HEK293T (cell line): Measurements from ENCODE around the gene TSSK3.

Experiments used
- CTCF ChIA-PET: fragments of 350-600 bp; formaldehyde crosslinking; extraction: SDS; loops from one replicate; lab custom pipeline; 2021; ENCODE audit warnings: antibody characterized with exemption, inconsistent platforms; lab: Yijun Ruan, JAX
- POLR2A ChIA-PET: fragments of 350-600 bp; formaldehyde crosslinking; extraction: SDS; loops from one replicate; lab custom pipeline; 2020; ENCODE audit warnings: antibody characterized with exemption, inconsistent platforms; lab: Yijun Ruan, JAX
- DNase-seq: peaks from one replicate; pipeline ENCODE4 v3.0.0; 2012; ENCODE audit warnings: mixed read lengths; ENCODE audit errors: extremely low spot score
- ARNT ChIP-seq: fragments of 450-650 bp; IDR thresholded peaks from 2 replicates; pipeline ENCODE4 v1.6.1; 2017; ENCODE audit warnings: mild to moderate bottlenecking
- BHLHE40 ChIP-seq: fragments of 450-650 bp; IDR thresholded peaks from 2 replicates; pipeline ENCODE4 v1.6.1; 2016; ENCODE audit warnings: mild to moderate bottlenecking, moderate library complexity, borderline replicate concordance
- CTBP1 ChIP-seq: fragments of 450-650 bp; IDR thresholded peaks from 2 replicates; pipeline ENCODE4 v1.6.1; 2016; ENCODE audit warnings: borderline replicate concordance
- ELF4 ChIP-seq: fragments of 450-650 bp; IDR thresholded peaks from 2 replicates; pipeline ENCODE4 v1.6.1; 2017; ENCODE audit warnings: antibody characterized with exemption
- FOXA1 ChIP-seq: fragments of 450-650 bp; IDR thresholded peaks from 2 replicates; pipeline ENCODE4 v1.6.1; 2016; ENCODE audit warnings: mild to moderate bottlenecking
- FOXK2 ChIP-seq: fragments of 450-650 bp; IDR thresholded peaks from 2 replicates; pipeline ENCODE4 v1.6.1; 2016; ENCODE audit warnings: mild to moderate bottlenecking
- FOXM1 ChIP-seq: fragments of 450-650 bp; IDR thresholded peaks from 2 replicates; pipeline ENCODE4 v1.6.1; 2017; ENCODE audit warnings: mild to moderate bottlenecking, borderline replicate concordance
- HDGF ChIP-seq: fragments of 450-650 bp; IDR thresholded peaks from 2 replicates; pipeline ENCODE4 v1.6.1; 2017; ENCODE audit warnings: antibody characterized with exemption, borderline replicate concordance
- L3MBTL2 ChIP-seq: fragments of 450-650 bp; conservative IDR thresholded peaks from 2 replicates; pipeline ENCODE4 v1.6.1; 2016; ENCODE audit warnings: mild to moderate bottlenecking
- LEF1 ChIP-seq: fragments of 450-650 bp; IDR thresholded peaks from 2 replicates; pipeline ENCODE4 v1.6.1; 2017; ENCODE audit warnings: mild to moderate bottlenecking, borderline replicate concordance
- NFRKB ChIP-seq: fragments of 450-650 bp; IDR thresholded peaks from 2 replicates; pipeline ENCODE4 v1.6.1; 2016; ENCODE audit warnings: mild to moderate bottlenecking, moderate library complexity
- SP1 ChIP-seq: fragments of 450-650 bp; IDR thresholded peaks from 2 replicates; pipeline ENCODE4 v1.6.1; 2017
- SUZ12 ChIP-seq: fragments of 450-650 bp; IDR thresholded peaks from 2 replicates; pipeline ENCODE4 v1.6.1; 2016; ENCODE audit warnings: mild to moderate bottlenecking
- TARDBP ChIP-seq: fragments of 450-650 bp; IDR thresholded peaks from 2 replicates; pipeline ENCODE4 v1.6.1; 2016
- ZNF384 ChIP-seq: fragments of 450-650 bp; IDR thresholded peaks from 2 replicates; pipeline ENCODE4 v1.6.1; 2016
- TF ChIP-seq, protein P1 (sequence below): fragments of 450-650 bp; IDR thresholded peaks from 2 replicates; pipeline ENCODE4 v1.6.1; 2016

Gene TSSK3

DNA sequence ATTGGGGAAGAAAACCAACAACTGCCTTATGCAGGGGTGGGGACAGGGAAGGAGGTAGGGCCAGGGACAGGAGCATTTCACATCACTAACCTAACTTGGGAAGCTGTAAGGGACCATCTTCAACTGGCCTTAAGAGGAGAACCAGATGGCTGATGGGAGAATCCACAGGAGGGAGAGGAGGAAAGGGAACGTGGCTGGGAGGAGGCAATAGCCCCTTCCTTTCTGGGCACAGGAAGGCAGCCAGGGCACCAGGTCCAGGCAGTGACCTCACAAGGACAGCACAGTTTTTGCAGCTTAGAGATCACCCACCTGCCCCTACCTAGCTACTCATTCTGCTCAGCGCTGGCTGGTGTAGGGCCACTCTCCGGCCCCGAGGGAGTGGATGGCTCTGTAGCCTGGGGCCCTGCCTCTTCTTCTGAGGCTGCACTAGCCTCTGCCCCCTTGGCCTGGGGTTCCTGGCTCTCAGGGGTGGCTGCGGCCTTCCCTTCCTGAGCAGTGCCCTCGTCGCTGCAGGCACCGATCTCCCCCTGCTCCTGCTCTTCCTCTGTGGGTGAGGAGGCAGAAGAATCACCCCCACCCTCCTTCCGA lies 28.0 kb upstream of the TSSK3 start:
- no peak for DNase-seq
- CTCF ChIA-PET, result no interaction called here
- POLR2A ChIA-PET, result interaction anchor here (1.0 kb wide), 1 partner anchor 17 kb away, joined by 4 read pairs; no protein-coding TSS in a partner anchor
- no peak for TF ChIP-seq ELF4
- TF ChIP-seq NFRKB, result no peak
- no peak for TF ChIP-seq ARNT
- no peak for TF ChIP-seq BHLHE40
- no peak for TF ChIP-seq FOXK2
- TF ChIP-seq HDGF, result no peak
- no peak for TF ChIP-seq FOXA1
- no peak for TF ChIP-seq CTBP1
- no peak for TF ChIP-seq SP1
- no peak for TF ChIP-seq TARDBP
- no peak for TF ChIP-seq LEF1

DNA sequence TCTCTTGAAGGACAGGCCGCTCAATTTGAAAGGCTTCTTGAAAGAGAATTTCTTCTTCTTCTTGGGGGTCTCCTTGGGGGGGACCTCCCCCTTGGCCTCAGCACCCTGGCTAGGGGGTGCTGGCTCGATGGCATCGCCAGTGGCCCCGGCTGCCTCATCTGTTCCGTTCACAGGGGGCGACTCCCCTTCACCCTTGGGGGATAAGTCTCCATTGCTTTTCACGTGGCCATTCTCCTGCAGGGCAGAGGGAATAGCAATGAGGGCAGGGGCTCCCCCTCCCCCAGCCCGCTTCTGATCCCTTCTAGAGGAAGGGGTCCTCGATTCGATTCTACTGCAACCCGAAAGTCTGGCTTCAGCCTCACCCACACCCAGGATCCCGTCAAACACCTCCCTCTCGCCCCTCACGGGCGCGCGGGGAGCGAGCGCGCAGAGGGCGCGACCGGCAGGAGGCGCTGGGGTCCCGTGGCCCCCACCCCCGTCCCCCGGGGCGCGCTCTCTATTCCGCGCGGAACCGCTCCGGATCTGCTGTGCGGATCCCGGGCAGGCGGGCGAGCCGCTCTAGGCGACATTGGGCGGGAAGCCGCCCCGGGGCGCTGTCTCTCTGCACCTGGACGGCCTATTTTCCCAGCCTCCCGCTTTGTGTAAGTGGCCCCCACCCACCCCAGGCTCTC lies 27.3 kb upstream of the TSSK3 start:
- no peak for TF ChIP-seq CTBP1
- TF ChIP-seq FOXM1, result peak; percentile 61; the same call in 1 of the 2 replicates
- 0 out of 2 replicates have a peak, but pooled peaks have one; percentile 36 for TF ChIP-seq LEF1
- ChIA-PET CTCF (interaction anchor here (0.6 kb wide), 1 partner anchor 89 kb away, joined by 3 read pairs; no protein-coding TSS in a partner anchor), POLR2A (interaction anchor here (1.0 to 2.2 kb wide), 6 partner anchors 10 to 60 kb away, joined by 4 to 33 read pairs (median 10); partner anchors contain the start of genes BSDC1 and HDAC1)
- peak; percentile 80 for DNase-seq

DNA sequence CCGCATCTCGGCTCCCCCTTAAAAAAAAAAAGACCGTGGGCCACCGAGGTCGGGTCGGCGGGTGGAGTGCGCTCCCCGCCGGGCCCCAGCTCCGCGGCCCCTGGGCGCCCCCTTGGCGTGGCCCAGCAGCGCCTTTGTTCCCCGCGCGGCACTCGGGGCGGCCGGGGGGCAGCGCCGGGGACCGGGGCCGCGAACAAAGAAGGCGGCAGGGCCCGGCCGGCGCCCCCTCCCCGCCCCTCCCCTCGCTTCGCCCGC lies 26.9 kb upstream of the TSSK3 start:
- DNase-seq, result no peak
- POLR2A ChIA-PET, result interaction anchor here (1.1 to 2.2 kb wide), 8 partner anchors 10 to 87 kb away, joined by 3 to 33 read pairs (median 8); partner anchors contain the start of genes BSDC1 and HDAC1
- TF ChIP-seq ARNT, result no peak
- TF ChIP-seq FOXM1, result no peak
- no peak for TF ChIP-seq CTBP1
- TF ChIP-seq, protein P1, sequence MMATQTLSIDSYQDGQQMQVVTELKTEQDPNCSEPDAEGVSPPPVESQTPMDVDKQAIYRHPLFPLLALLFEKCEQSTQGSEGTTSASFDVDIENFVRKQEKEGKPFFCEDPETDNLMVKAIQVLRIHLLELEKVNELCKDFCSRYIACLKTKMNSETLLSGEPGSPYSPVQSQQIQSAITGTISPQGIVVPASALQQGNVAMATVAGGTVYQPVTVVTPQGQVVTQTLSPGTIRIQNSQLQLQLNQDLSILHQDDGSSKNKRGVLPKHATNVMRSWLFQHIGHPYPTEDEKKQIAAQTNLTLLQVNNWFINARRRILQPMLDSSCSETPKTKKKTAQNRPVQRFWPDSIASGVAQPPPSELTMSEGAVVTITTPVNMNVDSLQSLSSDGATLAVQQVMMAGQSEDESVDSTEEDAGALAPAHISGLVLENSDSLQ, result no peak
- no peak for TF ChIP-seq LEF1
- TF ChIP-seq HDGF, result no peak
- no peak for TF ChIP-seq L3MBTL2
- no peak for TF ChIP-seq FOXK2
- TF ChIP-seq TARDBP, result no peak
- no peak for TF ChIP-seq ELF4
- no peak for TF ChIP-seq FOXA1
- no peak for TF ChIP-seq SP1
- TF ChIP-seq BHLHE40, result no peak
- no peak for TF ChIP-seq SUZ12
- TF ChIP-seq NFRKB, result no peak
- no peak for TF ChIP-seq ZNF384
- CTCF ChIA-PET, result interaction anchor here (0.6 to 0.9 kb wide), 2 partner anchors 17 to 89 kb away, joined by 3 read pairs; no protein-coding TSS in a partner anchor

DNA sequence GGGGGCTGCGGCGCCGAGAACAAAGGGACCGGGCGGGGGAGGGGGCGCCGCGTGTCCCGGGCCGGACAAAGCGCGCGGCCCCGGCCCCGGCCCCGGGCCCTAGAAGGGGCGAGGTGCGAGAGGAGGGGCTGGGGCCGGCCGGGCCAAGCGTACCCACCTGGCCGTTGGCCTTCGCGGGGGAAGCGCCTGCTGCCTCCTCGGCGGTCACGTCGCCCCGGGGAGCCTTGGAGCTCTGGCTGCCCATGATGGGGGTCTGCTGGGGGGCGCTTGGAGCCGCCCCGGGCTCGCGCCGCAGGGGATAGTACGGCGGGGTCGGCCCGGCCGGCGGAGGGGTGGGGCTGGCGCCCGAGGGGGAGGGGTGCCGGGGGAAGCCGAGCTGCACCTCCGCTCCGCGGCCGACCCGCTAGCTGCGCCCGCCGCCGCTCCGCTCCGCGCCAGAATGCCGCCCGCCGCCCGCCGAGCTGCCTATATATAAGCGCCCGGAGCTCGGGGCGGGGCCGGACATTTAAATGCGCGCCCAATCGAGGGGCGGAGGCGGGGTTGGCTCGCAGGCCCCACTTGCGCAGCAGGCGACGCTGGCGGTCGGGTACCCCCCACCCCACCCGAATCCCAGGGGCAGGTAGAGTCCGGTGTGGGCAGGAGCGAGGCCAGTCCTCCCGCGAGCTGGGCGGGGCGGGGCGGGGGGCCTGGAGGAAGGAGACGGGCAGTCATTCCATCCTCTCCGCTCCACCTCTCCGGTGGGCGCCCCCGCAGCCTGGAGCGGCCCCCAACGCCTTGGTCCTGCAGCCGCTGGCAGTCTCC lies 26.3 kb upstream of the TSSK3 start, which contains the start of gene MARCKSL1:
TSS of gene MARCKSL1 (minus strand) at position 444 of the 801 bp plus-strand sequence. CDS start at position 244, 200 bp downstream.
- DNase-seq, result peak; percentile 93
- ChIA-PET CTCF (interaction anchor here (0.6 to 0.9 kb wide), 2 partner anchors 17 to 90 kb away, joined by 3 read pairs; no protein-coding TSS in a partner anchor), POLR2A (interaction anchor here (0.6 to 2.2 kb wide), 11 partner anchors 9 to 88 kb away, joined by 3 to 33 read pairs (median 6); partner anchors contain the start of genes BSDC1 and HDAC1)

DNA sequence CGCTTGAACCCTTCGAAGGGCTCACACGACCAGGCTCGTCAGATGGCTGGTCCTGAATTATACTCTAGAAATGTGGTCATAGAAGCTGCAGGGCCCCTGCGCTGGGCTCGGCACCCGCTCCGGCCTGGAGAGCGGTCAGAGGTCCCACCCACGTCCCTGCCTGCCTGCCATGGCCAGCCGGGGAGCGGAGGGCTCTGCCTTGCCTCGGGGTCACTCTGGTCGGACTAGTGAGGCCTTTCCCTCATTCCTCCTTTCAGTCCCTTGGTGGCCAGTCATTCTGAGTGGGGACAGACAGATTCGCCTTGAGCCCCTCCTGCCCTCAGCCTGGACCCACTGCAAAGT lies 25.8 kb upstream of the TSSK3 start:
- CTCF ChIA-PET, result interaction anchor here (0.9 kb wide), 1 partner anchor 16 kb away, joined by 3 read pairs; no protein-coding TSS in a partner anchor
- POLR2A ChIA-PET, result interaction anchor here (0.6 to 2.2 kb wide), 11 partner anchors 8 to 88 kb away, joined by 3 to 33 read pairs (median 6); partner anchors contain the start of genes BSDC1 and HDAC1
- no peak for DNase-seq
- TF ChIP-seq CTBP1 (no peak), FOXK2 (no peak), BHLHE40 (no peak), SP1 (no peak), FOXM1 (no peak), TARDBP (no peak), LEF1 (no peak), ZNF384 (no peak), SUZ12 (no peak), ELF4 (no peak), NFRKB (no peak)
- TF ChIP-seq, protein P1, result no peak

More for the DNA sequence above, 26.3 kb upstream of the TSSK3 start, which contains the start of gene MARCKSL1:
- no peak for TF ChIP-seq CTBP1
- TF ChIP-seq TARDBP, result no peak
- no peak for TF ChIP-seq NFRKB
- TF ChIP-seq LEF1, result peak; percentile 80; the same call in 1 of the 2 replicates
